Body of pancreas (tissue), 4 donors: Measurements from ENCODE around the gene BBIP1. TPM values are rescaled to one million over a fixed set of nuclear protein-coding genes. Genes with fewer than 3 reads are reported as not detected.

Experiments used
- ATAC-seq: fragments of 150-250 bp; one replicate; pipeline ENCODE4 v1.9.1; 2016
- DNase-seq, 4 donors: peaks; one replicate each; pipeline ENCODE4 v3.0.0-alpha.2; 2019
- H3K27ac ChIP-seq, 4 donors: fragments of 200-600 bp; sonication (generic); 1 replicate in 3 of 4; 2 replicates in 1 of 4; pipeline versions ENCODE4 v1.5.1 to v1.6.1; 2016 to 2019; ENCODE audit warnings: mild to moderate bottlenecking in 1 of 4, mixed read lengths in 1 of 4, moderate library complexity in 1 of 4
- H3K27me3 ChIP-seq, 2 donors: fragments of 200-600 bp; sonication (generic); one replicate each; pipeline ENCODE4 v1.6.0; 2016; ENCODE audit warnings: mild to moderate bottlenecking in 1 of 2
- H3K36me3 ChIP-seq, 2 donors: fragments of 200-600 bp; sonication (generic); replicated peaks in 1 of 2; 2 replicates each; pipeline ENCODE4 v1.5.1; 2016; ENCODE audit warnings: low read depth in 2 of 2; ENCODE audit not compliant: insufficient read depth in 1 of 2
- H3K4me1 ChIP-seq: fragments of 200-600 bp; sonication (generic); one replicate; pipeline ENCODE4 v1.6.0; 2016
- H3K4me3 ChIP-seq, 2 donors: fragments of 200-600 bp; sonication (generic); 1 replicate in 1 of 2; 2 replicates in 1 of 2; pipeline ENCODE4 v1.5.1; 2016 to 2019
- H3K9me3 ChIP-seq, 3 donors: fragments of 200-600 bp; sonication (generic); 1 replicate in 2 of 3; 2 replicates in 1 of 3; pipeline ENCODE4 v1.5.1; 2016
- CTCF ChIP-seq, 7 experiments: fragments of 450-650 bp in 4 of 7; fragments of 200-600 bp in 3 of 7; sonication (generic) in 3 of 7; IDR thresholded peaks; one replicate each; pipeline ENCODE4 v1.5.1; 2016 to 2019; ENCODE audit warnings: antibody characterized with exemption in 7 of 7
- POLR2A ChIP-seq, 3 donors: fragments of 450-650 bp; IDR thresholded peaks; one replicate each; pipeline ENCODE4 v1.6.1; 2016; ENCODE audit warnings: antibody characterized with exemption in 3 of 3, mild to moderate bottlenecking in 2 of 3
- WGBS, 2 donors: methylation state at CpG; one replicate each; pipeline ENCODE4 v1.1.5; 2017; 5-methylcytosine and 5-hydroxymethylcytosine counted together
- intact Hi-C: fragments of 100-400 bp; cut with DNase I; formaldehyde crosslinking; loops from one replicate; pipeline ENCODE4 v1.15.1; 2023
- total RNA-seq, 2 donors: library from RNA; depleted of rRNA; stranded (reverse); fragments of >200 nt; gene quantifications; one replicate each; pipeline ENCODE4 v1.1.0, GENCODE V29; 2016

The BBIP1 gene
- total RNA-seq, 2 donors from 2014 or later: 2.0 to 22.3 TPM

- no peak overlapping the region for H3K4me3 ChIP-seq
- peak overlapping the region in 3 of 4 donors; percentile 47 to 99 (median 49) for H3K27ac ChIP-seq
- H3K9me3 ChIP-seq: no peaks in the 10 kb centered on the region
- peaks cover 0 to 21% of the 10 kb centered on the region in 2 donors for H3K36me3 ChIP-seq
- no peak for DNase-seq
- no peaks in the 10 kb centered on the region for H3K27me3 ChIP-seq
- no peak for ATAC-seq
- H3K4me1 ChIP-seq: peaks cover 66% of the 10 kb centered on the region
- intact Hi-C loops: loop anchor here (10.0 kb wide), 1 partner anchor 137 kb away; no protein-coding TSS in a partner anchor
- 24 to 27% methylated on average over 4 of the region's 4 CpGs for WGBS, 2 donors
- TF ChIP-seq CTCF (IDR thresholded peaks at IDR 0.05) (no peak), POLR2A (IDR thresholded peaks at IDR 0.05) (no peak)
These were observed 37.1 kb downstream of the BBIP1 start for GRCh38 chr10:110881905-110882304.

GRCh38 chr10:110881247-110881646 lies 37.7 kb downstream of the BBIP1 start:
- Histone ChIP-seq H3K4me3 (peak overlapping the region in 1 of 2 donors; percentile 11), H3K27me3 (no peaks in the 10 kb centered on the region), H3K27ac (peak overlapping the region in 3 of 4 donors; percentile 47 to 99 (median 49)), H3K9me3 (no peaks in the 10 kb centered on the region), H3K4me1 (peaks cover 63% of the 10 kb centered on the region), H3K36me3 (peaks cover 0 to 19% of the 10 kb centered on the region in 2 donors)
- DNase-seq (peak in 1 of 4 donors; percentile 40), ATAC-seq (peak; percentile 13)
- intact Hi-C loops: loop anchor here (10.0 kb wide), 1 partner anchor 136 kb away; no protein-coding TSS in a partner anchor
- WGBS, 2 donors: 33 to 36% methylated on average over 9 of the region's 9 CpGs
- TF ChIP-seq POLR2A (IDR thresholded peaks at IDR 0.05): peak in 1 of 3 donors; percentile 35
- no peak for TF ChIP-seq CTCF (IDR thresholded peaks at IDR 0.05)

DNA sequence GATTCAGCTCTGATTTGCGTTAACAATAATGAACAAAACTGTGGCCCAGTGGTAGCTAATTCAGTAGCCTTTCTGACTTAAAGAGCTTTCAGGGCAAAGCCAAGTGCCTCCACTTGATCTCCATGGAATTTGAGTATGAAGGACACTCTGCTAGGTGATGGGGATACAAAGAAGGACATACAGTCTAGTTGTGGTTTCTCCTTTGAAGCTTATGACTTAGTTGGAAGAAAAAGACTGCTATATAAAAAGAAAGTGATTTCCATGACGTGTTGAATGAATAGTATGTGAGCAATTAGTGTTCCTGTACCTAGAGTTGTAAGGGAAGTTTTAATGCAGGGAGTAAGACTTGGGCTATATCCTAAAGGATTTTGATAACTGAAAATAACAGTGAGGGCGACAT lies 39.0 kb downstream of the BBIP1 start:
- Histone ChIP-seq H3K27ac (peak overlapping the region in 3 of 4 donors; percentile 47 to 99 (median 49)), H3K9me3 (no peaks in the 10 kb centered on the region), H3K4me3 (no peak overlapping the region), H3K36me3 (peaks cover 0 to 16% of the 10 kb centered on the region in 2 donors), H3K4me1 (peaks cover 62% of the 10 kb centered on the region), H3K27me3 (no peaks in the 10 kb centered on the region)
- intact Hi-C loops: loop anchor here (10.0 kb wide), 1 partner anchor 135 kb away; no protein-coding TSS in a partner anchor
- ATAC-seq: peak; percentile 13
- TF ChIP-seq POLR2A (IDR thresholded peaks at IDR 0.05) (peak in 1 of 3 donors; percentile 25), CTCF (IDR thresholded peaks at IDR 0.05) (no peak)
- DNase-seq: no peak
- WGBS, 2 donors: 33 to 44% methylated on average over 3 of the region's 3 CpGs

- Histone ChIP-seq H3K27me3 (no peaks in the 10 kb centered on the region), H3K4me1 (peaks cover 46% of the 10 kb centered on the region), H3K4me3 (peak overlapping the region in 1 of 2 donors; percentile 85), H3K36me3 (peaks cover 0 to 3% of the 10 kb centered on the region in 2 donors), H3K9me3 (no peaks in the 10 kb centered on the region), H3K27ac (peak overlapping the region in 2 of 4 donors; percentile 23 to 99)
- 41 to 49% methylated on average over 1 of the region's 1 CpG for WGBS, 2 donors
- DNase-seq (no peak), ATAC-seq (no peak)
- intact Hi-C loops: no loop called here
- TF ChIP-seq CTCF (IDR thresholded peaks at IDR 0.05) (no peak), POLR2A (IDR thresholded peaks at IDR 0.05) (no peak)
These were observed 42.2 kb downstream of the BBIP1 start for GRCh38 chr10:110876788-110877187.

GRCh38 chr10:110876000-110876399 lies 43.0 kb downstream of the BBIP1 start:
- Histone ChIP-seq H3K27me3 (no peaks in the 10 kb centered on the region), H3K4me1 (peaks cover 48% of the 10 kb centered on the region), H3K9me3 (no peaks in the 10 kb centered on the region), H3K4me3 (peak overlapping the region in 1 of 2 donors; percentile 85), H3K27ac (peak overlapping the region in 3 of 4 donors; percentile 91 to 99 (median 98)), H3K36me3 (peaks cover 0 to 3% of the 10 kb centered on the region in 2 donors)
- peak in 2 of 3 donors; percentile 60 to 70 for TF ChIP-seq POLR2A (IDR thresholded peaks at IDR 0.05)
- TF ChIP-seq CTCF (IDR thresholded peaks at IDR 0.05): no peak
- no peak for DNase-seq
- ATAC-seq: no peak
- intact Hi-C loops: no loop called here
- WGBS, 2 donors: 27 to 30% methylated on average over 2 of the region's 2 CpGs
